DOHH2 (cell line): Measurements from ENCODE around the gene L3MBTL4.

Experiments used
- H3F3A ChIP-seq: fragments of 200-600 bp; sonication (generic), shearing (Covaris generic); 2 replicates; pipeline ENCODE4 v1.6.0; 2016; ENCODE audit warnings: antibody characterized with exemption, mild to moderate bottlenecking; ENCODE audit not compliant: control insufficient read depth, insufficient read depth
- H3K27ac ChIP-seq: fragments of 200-600 bp; sonication (generic); 2 replicates; pipeline ENCODE4 v1.5.1; 2014; ENCODE audit warnings: low read depth, mild to moderate bottlenecking, low read length, moderate library complexity
- H3K27me3 ChIP-seq: fragments of 200-600 bp; sonication (generic); 2 replicates; pipeline ENCODE4 v1.6.1; 2014; ENCODE audit warnings: mild to moderate bottlenecking, low read length, mixed read lengths; ENCODE audit not compliant: control insufficient read depth
- H3K36me3 ChIP-seq: fragments of 200-600 bp; sonication (generic); 2 replicates; pipeline ENCODE4 v1.6.1; 2014; ENCODE audit warnings: mild to moderate bottlenecking, low read length, moderate library complexity, mixed read lengths; ENCODE audit not compliant: control insufficient read depth
- H3K4me1 ChIP-seq: fragments of 200-600 bp; sonication (generic); 2 replicates; pipeline ENCODE4 v1.6.1; 2014; ENCODE audit warnings: mild to moderate bottlenecking, low read length, mixed read lengths; ENCODE audit not compliant: control insufficient read depth
- H3K4me2 ChIP-seq: fragments of 200-600 bp; sonication (generic); 2 replicates; pipeline ENCODE4 v1.6.0; 2014; ENCODE audit warnings: mild to moderate bottlenecking, low read length, moderate library complexity
- H3K4me3 ChIP-seq: fragments of 200-600 bp; sonication (generic); 2 replicates; pipeline ENCODE4 v1.5.1; 2014; ENCODE audit warnings: mild to moderate bottlenecking, low read length, mixed read lengths
- H3K79me2 ChIP-seq: fragments of 200-600 bp; sonication (generic); 2 replicates; pipeline ENCODE4 v1.6.1; 2014; ENCODE audit warnings: mild to moderate bottlenecking, low read length, mixed read lengths; ENCODE audit not compliant: control insufficient read depth
- H3K9me2 ChIP-seq: fragments of 200-600 bp; sonication (generic); replicated peaks from 2 replicates; pipeline ENCODE4 v1.6.1; 2014; ENCODE audit warnings: mild to moderate bottlenecking, low read length, mixed read lengths; ENCODE audit not compliant: control insufficient read depth
- H3K9me3 ChIP-seq: fragments of 200-600 bp; sonication (generic); 2 replicates; pipeline ENCODE4 v1.6.1; 2014; ENCODE audit warnings: antibody characterized with exemption, low read length, mixed read lengths; ENCODE audit not compliant: control insufficient read depth, insufficient read depth
- H4K20me1 ChIP-seq: fragments of 200-600 bp; sonication (generic); 2 replicates; pipeline ENCODE4 v1.6.0; 2014; ENCODE audit warnings: low read depth, mild to moderate bottlenecking, antibody characterized with exemption, low read length, moderate library complexity; ENCODE audit not compliant: control insufficient read depth, insufficient read depth
- EZH2phosphoT487 ChIP-seq: fragments of 200-600 bp; sonication (generic); IDR thresholded peaks from 2 replicates; pipeline ENCODE4 v1.6.1; 2017; ENCODE audit warnings: borderline replicate concordance, mild to moderate bottlenecking, antibody characterized with exemption, low read length, moderate library complexity, mixed read lengths
- TF ChIP-seq, protein P1 (sequence below): fragments of 200-600 bp; sonication (generic); IDR thresholded peaks from one replicate; pipeline ENCODE4 v1.5.1; 2014; ENCODE audit warnings: antibody characterized with exemption, mild to moderate bottlenecking, low read depth, low read length; ENCODE audit not compliant: poor library complexity, severe bottlenecking

The L3MBTL4 gene

DNA sequence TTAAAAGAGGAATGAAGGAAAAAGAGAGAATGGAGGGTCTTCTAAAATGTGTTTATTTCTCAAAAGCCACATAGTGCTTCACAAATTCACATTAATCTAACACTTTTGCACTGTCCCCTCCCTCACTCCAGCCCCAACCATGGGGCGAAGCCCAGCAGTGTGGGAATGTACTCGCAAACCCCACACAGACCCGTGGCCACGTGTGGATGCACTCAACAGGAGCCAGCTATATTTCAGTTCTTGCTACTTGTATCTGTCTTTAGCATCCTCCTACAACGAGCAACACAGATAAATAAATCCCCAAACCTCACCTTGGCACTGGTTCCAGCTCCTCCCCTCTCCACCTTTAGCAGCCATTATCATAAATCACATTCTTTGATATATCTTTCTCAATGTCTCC, 427.5 kb downstream of the L3MBTL4 start:
- Histone ChIP-seq H4K20me1 (no peaks in the 10 kb centered on the region), H3K27ac (no peak overlapping the region), H3K4me2 (no peak overlapping the region), H3K79me2 (no peaks in the 10 kb centered on the region), H3F3A (no peaks in the 10 kb centered on the region), H3K36me3 (no peaks in the 10 kb centered on the region), H3K4me3 (no peak overlapping the region), H3K9me3 (no peaks in the 10 kb centered on the region), H3K9me2 (no peaks in the 10 kb centered on the region), H3K27me3 (no peaks in the 10 kb centered on the region), H3K4me1 (peaks cover 20% of the 10 kb centered on the region)
- TF ChIP-seq, protein P1, sequence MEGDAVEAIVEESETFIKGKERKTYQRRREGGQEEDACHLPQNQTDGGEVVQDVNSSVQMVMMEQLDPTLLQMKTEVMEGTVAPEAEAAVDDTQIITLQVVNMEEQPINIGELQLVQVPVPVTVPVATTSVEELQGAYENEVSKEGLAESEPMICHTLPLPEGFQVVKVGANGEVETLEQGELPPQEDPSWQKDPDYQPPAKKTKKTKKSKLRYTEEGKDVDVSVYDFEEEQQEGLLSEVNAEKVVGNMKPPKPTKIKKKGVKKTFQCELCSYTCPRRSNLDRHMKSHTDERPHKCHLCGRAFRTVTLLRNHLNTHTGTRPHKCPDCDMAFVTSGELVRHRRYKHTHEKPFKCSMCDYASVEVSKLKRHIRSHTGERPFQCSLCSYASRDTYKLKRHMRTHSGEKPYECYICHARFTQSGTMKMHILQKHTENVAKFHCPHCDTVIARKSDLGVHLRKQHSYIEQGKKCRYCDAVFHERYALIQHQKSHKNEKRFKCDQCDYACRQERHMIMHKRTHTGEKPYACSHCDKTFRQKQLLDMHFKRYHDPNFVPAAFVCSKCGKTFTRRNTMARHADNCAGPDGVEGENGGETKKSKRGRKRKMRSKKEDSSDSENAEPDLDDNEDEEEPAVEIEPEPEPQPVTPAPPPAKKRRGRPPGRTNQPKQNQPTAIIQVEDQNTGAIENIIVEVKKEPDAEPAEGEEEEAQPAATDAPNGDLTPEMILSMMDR: no peak
- no peak for TF ChIP-seq EZH2phosphoT487

DNA sequence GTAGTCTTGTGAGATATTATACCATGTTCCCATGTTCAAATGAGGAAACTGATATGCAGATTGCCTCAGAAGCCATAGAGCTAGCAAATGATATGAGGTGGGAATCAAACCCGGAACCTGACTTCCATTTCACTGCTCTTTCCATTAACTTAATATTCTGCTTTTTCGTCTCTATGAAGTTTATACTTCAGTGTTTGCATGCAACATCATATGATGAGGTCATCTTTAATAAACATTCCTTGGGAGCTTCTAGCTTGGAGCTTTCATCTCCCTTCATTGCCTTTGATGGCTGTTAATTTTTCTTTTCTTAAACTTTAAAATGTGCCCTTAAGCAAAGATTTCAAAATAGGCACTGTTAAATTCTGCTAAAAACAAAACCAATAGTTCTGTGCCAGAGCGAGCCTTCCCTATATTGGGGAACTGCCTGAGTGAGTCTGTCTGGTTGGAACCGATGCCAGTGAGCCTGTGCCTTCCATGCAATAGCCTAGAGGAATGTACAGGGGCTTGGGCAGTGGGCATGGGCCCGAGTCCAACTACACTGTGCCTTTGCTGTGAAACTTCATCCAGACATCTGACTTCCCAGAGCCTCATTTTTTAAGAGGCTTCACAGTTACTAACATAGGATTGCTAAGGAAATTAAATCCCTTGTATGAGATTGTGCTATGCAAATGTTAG, 428.3 kb downstream of the L3MBTL4 start:
- TF ChIP-seq EZH2phosphoT487: no peak
- TF ChIP-seq, protein P1: no peak
- H3K9me3 ChIP-seq: no peaks in the 10 kb centered on the region
- no peaks in the 10 kb centered on the region for H3F3A ChIP-seq
- no peak overlapping the region for H3K4me3 ChIP-seq
- no peaks in the 10 kb centered on the region for H3K27me3 ChIP-seq
- H3K27ac ChIP-seq: no peak overlapping the region
- no peak overlapping the region for H3K4me2 ChIP-seq
- H3K79me2 ChIP-seq: no peaks in the 10 kb centered on the region
- no peaks in the 10 kb centered on the region for H3K36me3 ChIP-seq
- H3K9me2 ChIP-seq: no peaks in the 10 kb centered on the region
- H4K20me1 ChIP-seq: no peaks in the 10 kb centered on the region
- H3K4me1 ChIP-seq: peaks cover 23% of the 10 kb centered on the region

GRCh38 chr18:5984245-5984644, 430.5 kb downstream of the L3MBTL4 start:
- no peak overlapping the region for H3K4me3 ChIP-seq
- no peak overlapping the region for H3K4me2 ChIP-seq
- H3K27me3 ChIP-seq: no peaks in the 10 kb centered on the region
- H3F3A ChIP-seq: no peaks in the 10 kb centered on the region
- H3K79me2 ChIP-seq: no peaks in the 10 kb centered on the region
- H3K36me3 ChIP-seq: no peaks in the 10 kb centered on the region
- no peaks in the 10 kb centered on the region for H3K9me2 ChIP-seq
- no peak overlapping the region for H3K27ac ChIP-seq
- TF ChIP-seq, protein P1: no peak
- TF ChIP-seq EZH2phosphoT487: no peak
- H4K20me1 ChIP-seq: no peaks in the 10 kb centered on the region
- no peaks in the 10 kb centered on the region for H3K9me3 ChIP-seq
- H3K4me1 ChIP-seq: peaks cover 41% of the 10 kb centered on the region
